ENCODE measurements around the gene ZG16. TPM values are rescaled to one million over a fixed set of nuclear protein-coding genes. Genes with fewer than 3 reads are reported as not detected.

The ZG16 gene
- total and polyA plus RNA-seq, 2 experiments from 2014 or later = not detected

DNA sequence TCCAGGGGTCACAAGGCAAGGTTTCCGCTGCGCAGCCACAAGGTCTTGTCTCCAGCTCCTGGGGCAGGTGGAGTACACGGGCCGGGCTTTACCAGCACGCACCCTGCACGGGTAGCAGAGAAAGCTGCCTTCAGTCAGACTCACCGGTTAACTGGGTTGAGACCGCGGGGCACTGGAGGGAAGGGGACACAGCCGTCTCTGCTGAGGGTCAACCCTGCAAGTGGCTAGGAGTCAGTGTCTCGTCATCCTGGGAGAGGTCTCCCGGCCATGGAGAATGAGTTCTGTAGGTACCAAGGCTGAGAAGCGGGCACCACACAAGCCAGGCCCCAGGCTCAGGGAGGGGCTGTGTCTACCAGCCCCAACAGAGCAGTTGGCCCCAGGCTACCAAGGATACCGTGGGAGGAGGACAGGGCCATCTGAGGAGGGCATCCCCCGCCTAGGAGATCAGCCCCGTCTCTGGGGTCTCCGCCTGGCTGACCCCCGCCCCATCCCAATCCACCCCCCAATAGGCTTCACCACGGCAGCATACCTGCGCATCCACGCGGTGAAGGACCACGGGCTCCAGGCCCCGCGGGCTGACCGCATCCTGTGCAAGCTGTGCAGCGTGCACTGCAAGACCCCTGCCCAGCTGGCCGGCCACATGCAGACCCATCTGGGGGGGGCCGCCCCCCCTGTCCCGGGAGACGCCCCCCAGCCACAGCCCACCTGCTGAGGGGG, 31.1 kb downstream of the ZG16 start:
- peak overlapping the region; percentile 87; the same call in 1 of the 2 replicates for H3K4me3 ChIP-seq

More for the DNA sequence above, 31.1 kb downstream of the ZG16 start:
- DNase-seq (ENCODE audit: low spot score) (no peak), ATAC-seq (no peak)
- TF ChIP-seq, protein P1, sequence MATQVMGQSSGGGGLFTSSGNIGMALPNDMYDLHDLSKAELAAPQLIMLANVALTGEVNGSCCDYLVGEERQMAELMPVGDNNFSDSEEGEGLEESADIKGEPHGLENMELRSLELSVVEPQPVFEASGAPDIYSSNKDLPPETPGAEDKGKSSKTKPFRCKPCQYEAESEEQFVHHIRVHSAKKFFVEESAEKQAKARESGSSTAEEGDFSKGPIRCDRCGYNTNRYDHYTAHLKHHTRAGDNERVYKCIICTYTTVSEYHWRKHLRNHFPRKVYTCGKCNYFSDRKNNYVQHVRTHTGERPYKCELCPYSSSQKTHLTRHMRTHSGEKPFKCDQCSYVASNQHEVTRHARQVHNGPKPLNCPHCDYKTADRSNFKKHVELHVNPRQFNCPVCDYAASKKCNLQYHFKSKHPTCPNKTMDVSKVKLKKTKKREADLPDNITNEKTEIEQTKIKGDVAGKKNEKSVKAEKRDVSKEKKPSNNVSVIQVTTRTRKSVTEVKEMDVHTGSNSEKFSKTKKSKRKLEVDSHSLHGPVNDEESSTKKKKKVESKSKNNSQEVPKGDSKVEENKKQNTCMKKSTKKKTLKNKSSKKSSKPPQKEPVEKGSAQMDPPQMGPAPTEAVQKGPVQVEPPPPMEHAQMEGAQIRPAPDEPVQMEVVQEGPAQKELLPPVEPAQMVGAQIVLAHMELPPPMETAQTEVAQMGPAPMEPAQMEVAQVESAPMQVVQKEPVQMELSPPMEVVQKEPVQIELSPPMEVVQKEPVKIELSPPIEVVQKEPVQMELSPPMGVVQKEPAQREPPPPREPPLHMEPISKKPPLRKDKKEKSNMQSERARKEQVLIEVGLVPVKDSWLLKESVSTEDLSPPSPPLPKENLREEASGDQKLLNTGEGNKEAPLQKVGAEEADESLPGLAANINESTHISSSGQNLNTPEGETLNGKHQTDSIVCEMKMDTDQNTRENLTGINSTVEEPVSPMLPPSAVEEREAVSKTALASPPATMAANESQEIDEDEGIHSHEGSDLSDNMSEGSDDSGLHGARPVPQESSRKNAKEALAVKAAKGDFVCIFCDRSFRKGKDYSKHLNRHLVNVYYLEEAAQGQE (IDR thresholded peaks at IDR 0.05; ENCODE audit: unreplicated experiment) = no peak
- TF ChIP-seq, protein P2, sequence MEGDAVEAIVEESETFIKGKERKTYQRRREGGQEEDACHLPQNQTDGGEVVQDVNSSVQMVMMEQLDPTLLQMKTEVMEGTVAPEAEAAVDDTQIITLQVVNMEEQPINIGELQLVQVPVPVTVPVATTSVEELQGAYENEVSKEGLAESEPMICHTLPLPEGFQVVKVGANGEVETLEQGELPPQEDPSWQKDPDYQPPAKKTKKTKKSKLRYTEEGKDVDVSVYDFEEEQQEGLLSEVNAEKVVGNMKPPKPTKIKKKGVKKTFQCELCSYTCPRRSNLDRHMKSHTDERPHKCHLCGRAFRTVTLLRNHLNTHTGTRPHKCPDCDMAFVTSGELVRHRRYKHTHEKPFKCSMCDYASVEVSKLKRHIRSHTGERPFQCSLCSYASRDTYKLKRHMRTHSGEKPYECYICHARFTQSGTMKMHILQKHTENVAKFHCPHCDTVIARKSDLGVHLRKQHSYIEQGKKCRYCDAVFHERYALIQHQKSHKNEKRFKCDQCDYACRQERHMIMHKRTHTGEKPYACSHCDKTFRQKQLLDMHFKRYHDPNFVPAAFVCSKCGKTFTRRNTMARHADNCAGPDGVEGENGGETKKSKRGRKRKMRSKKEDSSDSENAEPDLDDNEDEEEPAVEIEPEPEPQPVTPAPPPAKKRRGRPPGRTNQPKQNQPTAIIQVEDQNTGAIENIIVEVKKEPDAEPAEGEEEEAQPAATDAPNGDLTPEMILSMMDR (conservative IDR thresholded peaks at IDR 0.05; ENCODE audit: low read depth in 2 of 2) = no peak
- no peak for TF ChIP-seq POLR2AphosphoS5 (IDR thresholded peaks at IDR 0.05; ENCODE audit: low read depth)
- no peak for TF ChIP-seq NANOG (IDR thresholded peaks at IDR 0.05; ENCODE audit: borderline replicate concordance)
- no peak for TF ChIP-seq EZH2phosphoT487 (IDR thresholded peaks at IDR 0.05; ENCODE audit: unreplicated experiment)
- TF ChIP-seq, protein P3, sequence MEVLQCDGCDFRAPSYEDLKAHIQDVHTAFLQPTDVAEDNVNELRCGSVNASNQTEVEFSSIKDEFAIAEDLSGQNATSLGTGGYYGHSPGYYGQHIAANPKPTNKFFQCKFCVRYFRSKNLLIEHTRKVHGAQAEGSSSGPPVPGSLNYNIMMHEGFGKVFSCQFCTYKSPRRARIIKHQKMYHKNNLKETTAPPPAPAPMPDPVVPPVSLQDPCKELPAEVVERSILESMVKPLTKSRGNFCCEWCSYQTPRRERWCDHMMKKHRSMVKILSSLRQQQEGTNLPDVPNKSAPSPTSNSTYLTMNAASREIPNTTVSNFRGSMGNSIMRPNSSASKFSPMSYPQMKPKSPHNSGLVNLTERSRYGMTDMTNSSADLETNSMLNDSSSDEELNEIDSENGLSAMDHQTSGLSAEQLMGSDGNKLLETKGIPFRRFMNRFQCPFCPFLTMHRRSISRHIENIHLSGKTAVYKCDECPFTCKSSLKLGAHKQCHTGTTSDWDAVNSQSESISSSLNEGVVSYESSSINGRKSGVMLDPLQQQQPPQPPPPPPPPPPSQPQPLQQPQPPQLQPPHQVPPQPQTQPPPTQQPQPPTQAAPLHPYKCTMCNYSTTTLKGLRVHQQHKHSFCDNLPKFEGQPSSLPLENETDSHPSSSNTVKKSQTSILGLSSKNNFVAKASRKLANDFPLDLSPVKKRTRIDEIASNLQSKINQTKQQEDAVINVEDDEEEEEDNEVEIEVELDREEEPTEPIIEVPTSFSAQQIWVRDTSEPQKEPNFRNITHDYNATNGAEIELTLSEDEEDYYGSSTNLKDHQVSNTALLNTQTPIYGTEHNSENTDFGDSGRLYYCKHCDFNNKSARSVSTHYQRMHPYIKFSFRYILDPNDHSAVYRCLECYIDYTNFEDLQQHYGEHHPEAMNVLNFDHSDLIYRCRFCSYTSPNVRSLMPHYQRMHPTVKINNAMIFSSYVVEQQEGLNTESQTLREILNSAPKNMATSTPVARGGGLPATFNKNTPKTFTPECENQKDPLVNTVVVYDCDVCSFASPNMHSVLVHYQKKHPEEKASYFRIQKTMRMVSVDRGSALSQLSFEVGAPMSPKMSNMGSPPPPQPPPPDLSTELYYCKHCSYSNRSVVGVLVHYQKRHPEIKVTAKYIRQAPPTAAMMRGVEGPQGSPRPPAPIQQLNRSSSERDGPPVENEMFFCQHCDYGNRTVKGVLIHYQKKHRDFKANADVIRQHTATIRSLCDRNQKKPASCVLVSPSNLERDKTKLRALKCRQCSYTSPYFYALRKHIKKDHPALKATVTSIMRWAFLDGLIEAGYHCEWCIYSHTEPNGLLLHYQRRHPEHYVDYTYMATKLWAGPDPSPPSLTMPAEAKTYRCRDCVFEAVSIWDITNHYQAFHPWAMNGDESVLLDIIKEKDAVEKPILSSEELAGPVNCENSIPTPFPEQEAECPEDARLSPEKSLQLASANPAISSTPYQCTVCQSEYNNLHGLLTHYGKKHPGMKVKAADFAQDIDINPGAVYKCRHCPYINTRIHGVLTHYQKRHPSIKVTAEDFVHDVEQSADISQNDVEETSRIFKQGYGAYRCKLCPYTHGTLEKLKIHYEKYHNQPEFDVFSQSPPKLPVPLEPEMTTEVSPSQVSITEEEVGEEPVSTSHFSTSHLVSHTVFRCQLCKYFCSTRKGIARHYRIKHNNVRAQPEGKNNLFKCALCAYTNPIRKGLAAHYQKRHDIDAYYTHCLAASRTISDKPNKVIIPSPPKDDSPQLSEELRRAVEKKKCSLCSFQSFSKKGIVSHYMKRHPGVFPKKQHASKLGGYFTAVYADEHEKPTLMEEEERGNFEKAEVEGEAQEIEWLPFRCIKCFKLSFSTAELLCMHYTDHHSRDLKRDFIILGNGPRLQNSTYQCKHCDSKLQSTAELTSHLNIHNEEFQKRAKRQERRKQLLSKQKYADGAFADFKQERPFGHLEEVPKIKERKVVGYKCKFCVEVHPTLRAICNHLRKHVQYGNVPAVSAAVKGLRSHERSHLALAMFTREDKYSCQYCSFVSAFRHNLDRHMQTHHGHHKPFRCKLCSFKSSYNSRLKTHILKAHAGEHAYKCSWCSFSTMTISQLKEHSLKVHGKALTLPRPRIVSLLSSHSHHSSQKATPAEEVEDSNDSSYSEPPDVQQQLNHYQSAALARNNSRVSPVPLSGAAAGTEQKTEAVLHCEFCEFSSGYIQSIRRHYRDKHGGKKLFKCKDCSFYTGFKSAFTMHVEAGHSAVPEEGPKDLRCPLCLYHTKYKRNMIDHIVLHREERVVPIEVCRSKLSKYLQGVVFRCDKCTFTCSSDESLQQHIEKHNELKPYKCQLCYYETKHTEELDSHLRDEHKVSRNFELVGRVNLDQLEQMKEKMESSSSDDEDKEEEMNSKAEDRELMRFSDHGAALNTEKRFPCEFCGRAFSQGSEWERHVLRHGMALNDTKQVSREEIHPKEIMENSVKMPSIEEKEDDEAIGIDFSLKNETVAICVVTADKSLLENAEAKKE (CRISPR knock-in tag; IDR thresholded peaks at IDR 0.05) = no peak
- no peak for TF ChIP-seq STAT1 (IDR thresholded peaks at IDR 0.05; ENCODE audit: unreplicated experiment)
- peaks cover 3% of the 10 kb centered on the region for H3K9me3 Mint-ChIP-seq
- H3K4me2 ChIP-seq = peak overlapping the region; percentile 97
- peaks cover 37% of the 10 kb centered on the region for H3K36me3 Mint-ChIP-seq (ENCODE audit: low read depth)
- H3F3A ChIP-seq (replicated peaks; ENCODE audit: low read depth) = peaks cover 41% of the 10 kb centered on the region
- peaks cover 53% of the 10 kb centered on the region for H3K4me1 ChIP-seq (ENCODE audit: insufficient read depth)
- H3K27ac Mint-ChIP-seq = peak overlapping the region; percentile 79; the same call in 1 of the 2 replicates
- no peak overlapping the region for H2AFZ ChIP-seq
- H3K9me2 ChIP-seq (ENCODE audit: insufficient read depth) = no peaks in the 10 kb centered on the region
- peaks cover 9% of the 10 kb centered on the region; the same call in 1 of the 2 replicates for H3K36me3 ChIP-seq (ENCODE audit: insufficient read depth)
- no peaks in the 10 kb centered on the region for H3K27me3 ChIP-seq (ENCODE audit: insufficient read depth)
- H3K4me3 Mint-ChIP-seq = peak overlapping the region; percentile 86
- H3K79me2 ChIP-seq (replicated peaks; ENCODE audit: insufficient read depth) = peaks cover 28% of the 10 kb centered on the region
- peaks cover 42% of the 10 kb centered on the region for H3K27me3 Mint-ChIP-seq (ENCODE audit: insufficient read depth, low read depth, poor library complexity)
- peaks cover 13% of the 10 kb centered on the region; the same call in 1 of the 2 replicates for H4K20me1 ChIP-seq (replicated peaks; ENCODE audit: insufficient read depth)
- peak overlapping the region; percentile 88 for H3K27ac ChIP-seq (ENCODE audit: low read depth)
- peaks cover 50% of the 10 kb centered on the region for H3K4me1 Mint-ChIP-seq

Measured in GM23338 (cell line).